Esophagus squamous epithelium (tissue), 5 donors: Measurements from ENCODE around the gene SGPP1. TPM values are rescaled to one million over a fixed set of nuclear protein-coding genes. Genes with fewer than 3 reads are reported as not detected.
"Not testable (repeated sequence)": the region's sequence is repeated elsewhere in the genome, so short reads cannot be mapped to it uniquely, and the experiment has no call there.

Source experiments
- DNase-seq: peaks from one replicate; lab custom pipeline; 2025; lab: John Stamatoyannopoulos, UW
- H3K27ac ChIP-seq, 4 donors: fragments of 200-600 bp; sonication (generic); one replicate each; pipeline ENCODE4 v1.5.1; 2016 to 2019; ENCODE audit warnings: mild to moderate bottlenecking in 1 of 4
- H3K27me3 ChIP-seq, 4 donors: fragments of 200-600 bp; sonication (generic); 1 replicate in 3 of 4; 2 replicates in 1 of 4; pipeline versions ENCODE4 v1.5.1 to v1.6.0; 2017 to 2021; ENCODE audit warnings: antibody characterized with exemption in 1 of 4
- H3K36me3 ChIP-seq, 3 donors: fragments of 200-600 bp; sonication (generic); one replicate each; pipeline ENCODE4 v1.5.1; 2016 to 2019
- H3K4me1 ChIP-seq, 3 donors: fragments of 200-600 bp; sonication (generic); one replicate each; pipeline ENCODE4 v1.5.1; 2017 to 2019
- H3K4me3 ChIP-seq, 4 donors: fragments of 200-600 bp; sonication (generic); 1 replicate in 3 of 4; 2 replicates in 1 of 4; pipeline ENCODE4 v1.5.1; 2016 to 2019; ENCODE audit warnings: mild to moderate bottlenecking in 2 of 4, moderate library complexity in 1 of 4
- H3K9me3 ChIP-seq, 3 donors: fragments of 200-600 bp; sonication (generic); one replicate each; pipeline ENCODE4 v1.5.1; 2016 to 2019
- CTCF ChIP-seq, 6 experiments: fragments of 450-650 bp in 4 of 6; fragments of 200-600 bp in 2 of 6; sonication (generic) in 2 of 6; IDR thresholded peaks; one replicate each; pipeline ENCODE4 v1.5.1; 2016 to 2019; ENCODE audit warnings: antibody characterized with exemption in 6 of 6, mild to moderate bottlenecking in 4 of 6, moderate library complexity in 4 of 6
- POLR2A ChIP-seq, 4 donors: fragments of 450-650 bp; IDR thresholded peaks; one replicate each; pipeline ENCODE4 v1.6.1; 2017; ENCODE audit warnings: antibody characterized with exemption in 4 of 4, mild to moderate bottlenecking in 4 of 4, moderate library complexity in 3 of 4
- WGBS, 2 donors: methylation state at CpG; one replicate each; pipeline ENCODE4 v1.1.5; 2018; 5-methylcytosine and 5-hydroxymethylcytosine counted together
- intact Hi-C: fragments of 100-400 bp; cut with DNase I; formaldehyde crosslinking; loops from one replicate; pipeline ENCODE4 v1.15.0; 2022
- total RNA-seq, 4 donors: library from RNA; depleted of rRNA; stranded (reverse); fragments of >200 nt; gene quantifications; one replicate each; pipeline ENCODE4 v1.1.0, GENCODE V29; 2016
- donor health status: DM: yes; HTN: yes; CAD: no.

The SGPP1 gene
- total RNA-seq, 4 donors from 2014 or later, result 5.8 to 15.7 (median 14.6) TPM

GRCh38 chr14:63671987-63672386 is 55.9 kb downstream of the SGPP1 start:
- no peak overlapping the region for H3K27ac ChIP-seq
- 70 to 78% methylated on average over 3 of the region's 3 CpGs for WGBS, 2 donors
- TF ChIP-seq POLR2A (IDR thresholded peaks at IDR 0.05) (no peak), CTCF (IDR thresholded peaks at IDR 0.05) (no peak)
- intact Hi-C loops, result no loop called here
- no peak for DNase-seq
- no peaks in the 10 kb centered on the region for H3K27me3 ChIP-seq
- no peaks in the 10 kb centered on the region for H3K9me3 ChIP-seq
- peaks cover 0 to 13% (median 0%) of the 10 kb centered on the region in 3 donors for H3K4me1 ChIP-seq
- H3K4me3 ChIP-seq, result no peak overlapping the region
- no peaks in the 10 kb centered on the region for H3K36me3 ChIP-seq

DNA sequence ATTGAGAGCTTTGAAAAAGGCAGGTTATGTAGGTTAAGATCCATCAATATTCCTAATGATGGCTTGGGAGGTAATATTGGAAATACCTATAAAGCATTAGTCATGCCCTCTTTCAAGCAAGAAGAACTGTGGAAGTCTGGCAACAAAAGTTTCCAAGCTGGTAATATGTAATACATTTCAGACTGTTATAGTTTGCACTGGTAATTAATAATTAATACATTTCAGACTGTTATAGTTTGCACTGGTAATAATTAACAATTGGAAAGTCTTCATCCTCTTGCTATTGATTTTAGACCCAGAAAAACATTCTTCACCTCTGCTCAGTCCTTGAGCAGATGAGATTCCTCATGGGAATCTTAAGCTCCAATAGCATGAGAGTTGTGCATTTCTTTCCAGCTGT is 57.2 kb downstream of the SGPP1 start:
- Histone ChIP-seq H3K4me1 (peaks cover 0 to 13% (median 0%) of the 10 kb centered on the region in 3 donors), H3K4me3 (no peak overlapping the region), H3K36me3 (no peaks in the 10 kb centered on the region), H3K27ac (no peak overlapping the region), H3K27me3 (no peaks in the 10 kb centered on the region), H3K9me3 (no peaks in the 10 kb centered on the region)
- TF ChIP-seq CTCF (IDR thresholded peaks at IDR 0.05), result no peak
- no peak for TF ChIP-seq POLR2A (IDR thresholded peaks at IDR 0.05)
- intact Hi-C loops, result no loop called here
- no peak for DNase-seq

GRCh38 chr14:63666335-63666734 is 61.5 kb downstream of the SGPP1 start:
- no peak for DNase-seq
- H3K4me1 ChIP-seq, result no peaks in the 10 kb centered on the region
- H3K36me3 ChIP-seq, result no peaks in the 10 kb centered on the region
- WGBS, 2 donors, result 57 to 67% methylated on average over 1 of the region's 1 CpG
- no peaks in the 10 kb centered on the region for H3K9me3 ChIP-seq
- no peaks in the 10 kb centered on the region for H3K27me3 ChIP-seq
- no peak overlapping the region for H3K27ac ChIP-seq
- H3K4me3 ChIP-seq, result no peak overlapping the region
- TF ChIP-seq POLR2A (IDR thresholded peaks at IDR 0.05), result no peak
- no peak for TF ChIP-seq CTCF (IDR thresholded peaks at IDR 0.05)
- intact Hi-C loops, result no loop called here

- Histone ChIP-seq H3K4me1 (no peaks in the 10 kb centered on the region), H3K36me3 (no peaks in the 10 kb centered on the region), H3K9me3 (no peaks in the 10 kb centered on the region), H3K4me3 (no peak overlapping the region), H3K27me3 (no peaks in the 10 kb centered on the region), H3K27ac (no peak overlapping the region)
- 97 to 100% methylated on average over 5 to 6 of the region's 12 CpGs for WGBS, 2 donors
- no peak for TF ChIP-seq CTCF (IDR thresholded peaks at IDR 0.05)
- no peak for TF ChIP-seq POLR2A (IDR thresholded peaks at IDR 0.05)
- DNase-seq, result no peak
- intact Hi-C loops, result no loop called here
These were observed 64.2 kb downstream of the SGPP1 start for GRCh38 chr14:63663428-63664341.

DNA sequence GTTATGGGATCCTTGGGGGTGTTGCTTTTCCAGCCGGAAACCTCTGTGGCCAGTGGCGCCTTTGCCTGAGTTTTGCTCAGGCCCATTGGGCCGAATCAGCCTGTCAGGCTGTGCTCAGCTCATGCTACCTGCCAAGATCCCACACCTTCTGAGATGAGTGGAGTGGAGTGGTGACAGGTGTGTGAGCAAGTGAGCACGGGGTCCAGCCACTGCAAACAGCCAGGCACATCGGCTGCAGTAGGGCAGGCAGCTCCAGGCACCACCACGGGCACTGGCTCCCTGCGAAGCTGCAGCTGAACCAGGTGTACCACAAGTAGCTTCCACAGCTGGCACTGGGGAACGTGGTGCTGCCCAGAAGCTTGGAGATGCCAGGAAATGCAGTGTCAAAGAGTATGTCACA is 65.1 kb downstream of the SGPP1 start:
- H3K27me3 ChIP-seq, result no peaks in the 10 kb centered on the region
- 60 to 85% methylated on average over 1 to 3 of the region's 8 CpGs for WGBS, 2 donors
- no peak overlapping the region for H3K4me3 ChIP-seq
- H3K36me3 ChIP-seq, result peaks cover 0 to 6% (median 0%) of the 10 kb centered on the region in 3 donors
- H3K27ac ChIP-seq, result no peak overlapping the region
- H3K4me1 ChIP-seq, result no peaks in the 10 kb centered on the region
- no peak for DNase-seq
- TF ChIP-seq POLR2A (IDR thresholded peaks at IDR 0.05) (no peak), CTCF (IDR thresholded peaks at IDR 0.05) (no peak)
- intact Hi-C loops, result no loop called here
- H3K9me3 ChIP-seq, result no peaks in the 10 kb centered on the region

- H3K36me3 ChIP-seq, intact Hi-C loops: not testable (repeated sequence)
- WGBS, 2 donors, result 96% methylated on average over 9 to 10 of the region's 10 CpGs
These were observed 66.0 kb downstream of the SGPP1 start for GRCh38 chr14:63661881-63662280.

More at GRCh38 chr14:63661881-63662280, 66.0 kb downstream of the SGPP1 start:
- H3K4me1 ChIP-seq, H3K4me3 ChIP-seq, DNase-seq, H3K9me3 ChIP-seq, H3K27me3 ChIP-seq, H3K27ac ChIP-seq: not testable (repeated sequence)
